ENCODE data around the gene COL5A1.

The COL5A1 gene

GRCh38 chr9:134723491-134724190, 82.0 kb downstream of the COL5A1 start:
- no peak overlapping the region for H3K4me2 ChIP-seq (ENCODE audit: low read length)
- no peaks in the 10 kb centered on the region for H3K79me2 ChIP-seq (ENCODE audit: insufficient read depth, low read length)
- H3K27ac ChIP-seq (ENCODE audit: low read depth, low read length, poor library complexity, severe bottlenecking): no peak overlapping the region

GRCh38 chr9:134724202-134724911, 82.8 kb downstream of the COL5A1 start:
- Histone ChIP-seq H3K79me2 (ENCODE audit: insufficient read depth, low read length) (no peaks in the 10 kb centered on the region), H3F3A (ENCODE audit: insufficient read depth, low read length) (no peaks in the 10 kb centered on the region), H3K9ac (ENCODE audit: low read length) (no peak overlapping the region), H2AFZ (ENCODE audit: low read length) (no peak overlapping the region), H3K4me2 (ENCODE audit: low read length) (no peak overlapping the region), H3K27me3 (ENCODE audit: insufficient read depth, low read length) (no peaks in the 10 kb centered on the region), H3K4me3 (ENCODE audit: low read depth, low read length, poor library complexity, severe bottlenecking) (no peak overlapping the region), H3K9me3 (ENCODE audit: low read length) (no peaks in the 10 kb centered on the region), H3K36me3 (ENCODE audit: insufficient read depth, low read length) (no peaks in the 10 kb centered on the region), H3K4me1 (ENCODE audit: insufficient read depth, low read length, severe bottlenecking) (no peaks in the 10 kb centered on the region), H4K20me1 (ENCODE audit: insufficient read depth, low read length) (no peaks in the 10 kb centered on the region), H3K9me2 (ENCODE audit: low read depth, low read length) (no peaks in the 10 kb centered on the region), H3K27ac (ENCODE audit: low read depth, low read length, poor library complexity, severe bottlenecking) (no peak overlapping the region)
- no peak for TF ChIP-seq CTCF (IDR thresholded peaks at IDR 0.05; ENCODE audit: low read length)
- TF ChIP-seq EZH2 (IDR thresholded peaks at IDR 0.05; ENCODE audit: borderline replicate concordance, low read length): no peak

More at GRCh38 chr9:134723491-134724190, 82.0 kb downstream of the COL5A1 start:
- H4K20me1 ChIP-seq (ENCODE audit: insufficient read depth, low read length): no peaks in the 10 kb centered on the region
- no peaks in the 10 kb centered on the region for H3F3A ChIP-seq (ENCODE audit: insufficient read depth, low read length)
- H3K36me3 ChIP-seq (ENCODE audit: insufficient read depth, low read length): no peaks in the 10 kb centered on the region
- no peaks in the 10 kb centered on the region for H3K9me2 ChIP-seq (ENCODE audit: low read depth, low read length)
- no peaks in the 10 kb centered on the region for H3K9me3 ChIP-seq (ENCODE audit: low read length)
- TF ChIP-seq CTCF (IDR thresholded peaks at IDR 0.05; ENCODE audit: low read length): no peak
- TF ChIP-seq EZH2 (IDR thresholded peaks at IDR 0.05; ENCODE audit: borderline replicate concordance, low read length): no peak
- no peaks in the 10 kb centered on the region for H3K27me3 ChIP-seq (ENCODE audit: insufficient read depth, low read length)
- H2AFZ ChIP-seq (ENCODE audit: low read length): no peak overlapping the region
- H3K4me3 ChIP-seq (ENCODE audit: low read depth, low read length, poor library complexity, severe bottlenecking): no peak overlapping the region
- H3K9ac ChIP-seq (ENCODE audit: low read length): no peak overlapping the region
- H3K4me1 ChIP-seq (ENCODE audit: insufficient read depth, low read length, severe bottlenecking): no peaks in the 10 kb centered on the region

GRCh38 chr9:134724912-134725604, 83.5 kb downstream of the COL5A1 start:
- Histone ChIP-seq H3K4me3 (ENCODE audit: low read depth, low read length, poor library complexity, severe bottlenecking) (no peak overlapping the region), H3K9ac (ENCODE audit: low read length) (no peak overlapping the region), H3K36me3 (ENCODE audit: insufficient read depth, low read length) (no peaks in the 10 kb centered on the region), H4K20me1 (ENCODE audit: insufficient read depth, low read length) (no peaks in the 10 kb centered on the region), H2AFZ (ENCODE audit: low read length) (no peak overlapping the region), H3F3A (ENCODE audit: insufficient read depth, low read length) (no peaks in the 10 kb centered on the region), H3K9me2 (ENCODE audit: low read depth, low read length) (no peaks in the 10 kb centered on the region), H3K27me3 (ENCODE audit: insufficient read depth, low read length) (no peaks in the 10 kb centered on the region), H3K27ac (ENCODE audit: low read depth, low read length, poor library complexity, severe bottlenecking) (no peak overlapping the region), H3K4me2 (ENCODE audit: low read length) (no peak overlapping the region), H3K79me2 (ENCODE audit: insufficient read depth, low read length) (no peaks in the 10 kb centered on the region), H3K9me3 (ENCODE audit: low read length) (no peaks in the 10 kb centered on the region), H3K4me1 (ENCODE audit: insufficient read depth, low read length, severe bottlenecking) (no peaks in the 10 kb centered on the region)
- TF ChIP-seq EZH2 (IDR thresholded peaks at IDR 0.05; ENCODE audit: borderline replicate concordance, low read length) (no peak), CTCF (IDR thresholded peaks at IDR 0.05; ENCODE audit: low read length) (no peak)

All from OCI-LY1 (cell line).